ENCODE data around the gene PSMD14.

The PSMD14 gene

DNA sequence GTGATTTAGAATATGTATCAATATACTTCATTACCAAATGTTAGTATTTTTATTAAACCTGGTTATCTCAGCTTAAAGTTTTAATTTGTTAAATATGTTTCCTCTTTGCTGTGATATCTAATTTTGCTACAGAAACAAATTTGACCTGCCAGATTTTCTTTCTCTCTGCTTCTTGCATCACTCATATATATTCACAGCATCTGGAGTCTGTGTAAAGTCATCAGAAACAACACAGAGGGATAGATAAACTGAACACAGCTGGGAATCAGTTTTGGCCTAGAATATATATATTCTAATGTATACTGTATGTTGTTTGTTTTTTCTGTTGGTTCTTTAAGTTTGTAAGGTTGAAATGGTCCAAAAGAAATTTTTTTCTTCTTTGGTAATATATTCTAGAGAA is 8.5 kb downstream of the PSMD14 start:
- POLR2A ChIA-PET (ENCODE audit: low non-redundant PET) = no interaction called here
- CTCF ChIA-PET = no interaction called here
- DNase-seq (ENCODE audit: low spot score) = no peak
- TF ChIP-seq, protein P1, sequence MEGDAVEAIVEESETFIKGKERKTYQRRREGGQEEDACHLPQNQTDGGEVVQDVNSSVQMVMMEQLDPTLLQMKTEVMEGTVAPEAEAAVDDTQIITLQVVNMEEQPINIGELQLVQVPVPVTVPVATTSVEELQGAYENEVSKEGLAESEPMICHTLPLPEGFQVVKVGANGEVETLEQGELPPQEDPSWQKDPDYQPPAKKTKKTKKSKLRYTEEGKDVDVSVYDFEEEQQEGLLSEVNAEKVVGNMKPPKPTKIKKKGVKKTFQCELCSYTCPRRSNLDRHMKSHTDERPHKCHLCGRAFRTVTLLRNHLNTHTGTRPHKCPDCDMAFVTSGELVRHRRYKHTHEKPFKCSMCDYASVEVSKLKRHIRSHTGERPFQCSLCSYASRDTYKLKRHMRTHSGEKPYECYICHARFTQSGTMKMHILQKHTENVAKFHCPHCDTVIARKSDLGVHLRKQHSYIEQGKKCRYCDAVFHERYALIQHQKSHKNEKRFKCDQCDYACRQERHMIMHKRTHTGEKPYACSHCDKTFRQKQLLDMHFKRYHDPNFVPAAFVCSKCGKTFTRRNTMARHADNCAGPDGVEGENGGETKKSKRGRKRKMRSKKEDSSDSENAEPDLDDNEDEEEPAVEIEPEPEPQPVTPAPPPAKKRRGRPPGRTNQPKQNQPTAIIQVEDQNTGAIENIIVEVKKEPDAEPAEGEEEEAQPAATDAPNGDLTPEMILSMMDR (conservative IDR thresholded peaks at IDR 0.05; ENCODE audit: low read depth) = no peak
- H3K27ac ChIP-seq = no peak overlapping the region

GRCh38 chr2:161321944-161322648 is 13.9 kb downstream of the PSMD14 start:
- DNase-seq (ENCODE audit: low spot score) = no peak
- ChIA-PET POLR2A (ENCODE audit: low non-redundant PET) (no interaction called here), CTCF (no interaction called here)

DNA sequence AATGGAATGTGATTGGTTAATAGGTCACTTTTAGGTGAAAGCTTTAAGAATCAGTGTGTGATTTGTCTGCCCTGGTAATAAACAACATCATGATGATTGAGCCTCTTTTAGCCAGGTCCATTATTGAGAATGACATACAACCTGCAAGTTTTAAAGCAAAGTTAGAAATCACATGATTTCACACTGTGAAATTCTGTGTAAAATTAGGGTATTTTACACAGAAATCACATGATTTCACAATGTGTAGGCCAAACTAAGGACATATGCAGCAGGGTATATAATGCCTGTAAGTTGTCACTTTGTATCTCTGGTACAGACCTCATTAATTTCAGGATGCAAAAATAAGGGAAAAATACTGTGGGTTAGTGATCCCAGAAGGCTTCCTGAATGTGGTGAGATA is 16.7 kb downstream of the PSMD14 start:
- TF ChIP-seq, protein P1 (conservative IDR thresholded peaks at IDR 0.05; ENCODE audit: low read depth) = no peak
- CTCF ChIA-PET = no interaction called here
- no peak overlapping the region for H3K27ac ChIP-seq
- no peak for DNase-seq (ENCODE audit: low spot score)
- POLR2A ChIA-PET (ENCODE audit: low non-redundant PET) = no interaction called here

More at GRCh38 chr2:161321944-161322648, 13.9 kb downstream of the PSMD14 start:
- TF ChIP-seq, protein P1 (conservative IDR thresholded peaks at IDR 0.05; ENCODE audit: low read depth) = no peak
- no peak overlapping the region for H3K27ac ChIP-seq

DNA sequence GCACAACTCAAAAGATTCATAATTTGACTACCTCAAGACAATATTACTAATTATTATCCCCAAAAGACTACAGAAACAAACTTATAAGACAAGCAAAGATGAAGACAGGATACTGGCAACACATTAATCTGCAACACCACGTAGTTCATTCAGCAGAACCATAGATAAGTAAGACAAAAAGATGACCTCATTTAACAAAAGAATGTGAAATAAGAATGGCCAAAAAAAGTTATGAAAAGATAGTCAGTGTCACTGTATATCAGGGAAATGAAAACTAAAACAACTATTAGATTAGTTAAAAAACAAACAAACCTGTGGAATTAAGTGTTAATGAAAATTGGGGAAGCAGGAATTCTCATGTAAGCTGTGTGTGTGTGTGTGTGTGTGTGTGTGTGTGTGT is 19.4 kb downstream of the PSMD14 start:
- TF ChIP-seq, protein P1 (conservative IDR thresholded peaks at IDR 0.05; ENCODE audit: low read depth) = no peak
- ChIA-PET POLR2A (ENCODE audit: low non-redundant PET) (no interaction called here), CTCF (no interaction called here)
- no peak overlapping the region for H3K27ac ChIP-seq
- DNase-seq (ENCODE audit: low spot score) = no peak

DNA sequence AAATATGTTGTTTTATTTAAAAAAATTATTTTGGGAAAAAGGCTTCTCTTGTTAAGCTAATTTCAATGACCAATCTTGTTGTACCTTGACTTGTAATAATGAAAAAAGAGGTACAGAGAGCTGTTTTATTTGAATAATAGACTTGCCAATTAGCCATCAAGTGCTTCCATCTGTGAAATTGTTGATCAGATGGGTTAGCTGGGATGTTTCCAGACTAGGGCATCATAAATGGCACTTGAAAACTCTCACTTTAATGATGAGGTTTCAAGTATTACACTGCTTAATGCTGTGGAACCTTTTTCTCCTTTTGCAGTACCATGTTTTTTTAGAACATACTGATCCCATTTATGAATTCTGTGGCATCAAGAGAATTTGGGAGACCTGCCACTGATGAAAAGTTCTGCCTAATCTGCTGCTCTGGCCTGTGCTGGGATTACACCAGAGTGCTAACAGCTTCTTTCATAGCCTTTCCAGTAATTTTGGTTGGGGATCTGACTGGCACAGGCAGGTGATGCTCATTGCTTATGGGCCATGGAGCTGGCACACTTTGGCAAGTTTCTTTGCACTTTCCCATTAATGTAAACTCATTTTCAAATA is 24.2 kb downstream of the PSMD14 start:
- POLR2A ChIA-PET (ENCODE audit: low non-redundant PET) = no interaction called here

DNA sequence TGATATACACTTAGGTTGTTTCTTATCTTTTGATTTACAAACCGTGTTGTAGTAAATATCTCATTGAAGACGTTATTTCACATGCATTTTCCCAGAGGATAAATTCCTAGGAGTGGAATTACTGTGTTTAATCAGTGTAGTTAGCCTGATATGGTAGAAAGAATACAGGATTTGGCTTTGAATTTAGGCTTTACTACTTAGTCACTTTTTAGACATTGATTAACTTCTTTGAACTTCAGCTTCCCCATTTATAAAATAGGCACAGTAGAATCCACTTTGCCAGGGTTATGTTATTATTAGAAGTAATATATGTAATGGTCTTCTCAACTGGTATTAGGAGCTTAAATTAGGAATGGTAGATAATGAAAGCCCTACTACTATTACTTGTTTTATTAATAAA is 27.4 kb downstream of the PSMD14 start:
- TF ChIP-seq, protein P1 (conservative IDR thresholded peaks at IDR 0.05; ENCODE audit: low read depth) = no peak
- POLR2A ChIA-PET (ENCODE audit: low non-redundant PET) = no interaction called here
- no peak for DNase-seq (ENCODE audit: low spot score)
- CTCF ChIA-PET = no interaction called here
- no peak overlapping the region for H3K27ac ChIP-seq

More for the DNA sequence above, 24.2 kb downstream of the PSMD14 start:
- TF ChIP-seq, protein P1 (conservative IDR thresholded peaks at IDR 0.05; ENCODE audit: low read depth) = no peak
- no peak for DNase-seq (ENCODE audit: low spot score)
- H3K27ac ChIP-seq = no peak overlapping the region
- CTCF ChIA-PET = no interaction called here

Measured in RWPE1 (cell line).